AG04450 (cell line): ENCODE results near the gene WDFY2. TPM values are rescaled to one million over a fixed set of nuclear protein-coding genes. Genes with fewer than 3 reads are reported as not detected.

Experiments
- CTCF ChIA-PET: fragments of 300-600, 350-600 bp; formaldehyde crosslinking; extraction: SDS; loops from one replicate; lab custom pipeline; 2022; ENCODE audit warnings: antibody characterized with exemption, inconsistent platforms; lab: Charles Lee
- POLR2A ChIA-PET: fragments of 350-600 bp; formaldehyde crosslinking; extraction: SDS; loops from one replicate; lab custom pipeline; 2021; ENCODE audit warnings: antibody characterized with exemption, inconsistent platforms; lab: Yijun Ruan, JAX
- DNase-seq: peaks from one replicate; pipeline ENCODE4 v3.0.0-alpha.2; 2011; ENCODE audit warnings: low read depth, low spot score
- H3K27ac ChIP-seq: one replicate; pipeline ENCODE4 v1.5.1; 2012; ENCODE audit warnings: low read depth, low read length, control low read depth
- H3K27me3 ChIP-seq: one replicate; pipeline ENCODE4 v1.6.0; 2012; ENCODE audit warnings: low read length; ENCODE audit not compliant: control insufficient read depth, insufficient read depth
- H3K4me3 ChIP-seq: 2 replicates; pipeline ENCODE4 v1.5.1; 2011; ENCODE audit warnings: mild to moderate bottlenecking, low read depth, low read length, control low read depth
- H3K9me3 ChIP-seq: 2 replicates; pipeline ENCODE4 v1.5.1; 2012; ENCODE audit warnings: low read length; ENCODE audit not compliant: control insufficient read depth, insufficient read depth
- CTCF ChIP-seq: IDR thresholded peaks from 2 replicates; pipeline ENCODE4 v1.5.1; 2011; ENCODE audit warnings: low read depth, low read length, control low read depth, inconsistent platforms
- polyA plus RNA-seq: library from polyadenylated mRNA; depleted of rRNA; stranded (reverse); fragments of >200 nt; gene quantifications from 2 replicates; pipeline ENCODE4 v1.2.3, GENCODE V29; 2011

The WDFY2 gene
- polyA plus RNA-seq, 1 experiment = 6.3 TPM

- H3K27me3 ChIP-seq = no peaks in the 10 kb centered on the region
- no peak for TF ChIP-seq CTCF
- DNase-seq = no peak
- CTCF ChIA-PET = interaction anchor here (1.2 to 1.9 kb wide), 2 partner anchors 34 to 253 kb away, joined by 9 to 10 read pairs; no protein-coding TSS in a partner anchor
- H3K9me3 ChIP-seq = no peaks in the 10 kb centered on the region; the same call in 1 of the 2 replicates
- H3K27ac ChIP-seq = no peak overlapping the region
- no peak overlapping the region for H3K4me3 ChIP-seq
- POLR2A ChIA-PET = interaction anchor here (2.3 kb wide), 1 partner anchor 245 kb away, joined by 10 read pairs; the partner anchor contains the start of gene INTS6
These were observed 113.6 kb downstream of the WDFY2 start for GRCh38 chr13:51697855-51698254.

GRCh38 chr13:51698352-51698751 is 114.1 kb downstream of the WDFY2 start:
- Histone ChIP-seq H3K9me3 (no peaks in the 10 kb centered on the region; the same call in 1 of the 2 replicates), H3K4me3 (no peak overlapping the region), H3K27me3 (no peaks in the 10 kb centered on the region), H3K27ac (no peak overlapping the region)
- no peak for DNase-seq
- no peak for TF ChIP-seq CTCF
- ChIA-PET CTCF (interaction anchor here (1.2 to 1.9 kb wide), 2 partner anchors 33 to 253 kb away, joined by 9 to 10 read pairs; no protein-coding TSS in a partner anchor), POLR2A (interaction anchor here (2.3 kb wide), 1 partner anchor 245 kb away, joined by 10 read pairs; the partner anchor contains the start of gene INTS6)

GRCh38 chr13:51704399-51705313 is 120.4 kb downstream of the WDFY2 start:
- Histone ChIP-seq H3K27me3 (no peaks in the 10 kb centered on the region), H3K27ac (no peak overlapping the region), H3K9me3 (no peaks in the 10 kb centered on the region), H3K4me3 (no peak overlapping the region)
- ChIA-PET CTCF (no interaction called here), POLR2A (no interaction called here)
- DNase-seq = no peak
- no peak for TF ChIP-seq CTCF

- Histone ChIP-seq H3K27ac (no peak overlapping the region), H3K4me3 (no peak overlapping the region), H3K27me3 (no peaks in the 10 kb centered on the region), H3K9me3 (no peaks in the 10 kb centered on the region)
- CTCF ChIA-PET = no interaction called here
- DNase-seq = no peak
- TF ChIP-seq CTCF = no peak
- POLR2A ChIA-PET = no interaction called here
These were observed 123.2 kb downstream of the WDFY2 start for GRCh38 chr13:51707461-51707860.

- Histone ChIP-seq H3K4me3 (no peak overlapping the region), H3K27ac (no peak overlapping the region), H3K27me3 (no peaks in the 10 kb centered on the region), H3K9me3 (no peaks in the 10 kb centered on the region)
- TF ChIP-seq CTCF = no peak
- ChIA-PET CTCF (no interaction called here), POLR2A (interaction anchor here (0.6 kb wide), 1 partner anchor 194 kb away, joined by 12 read pairs; no protein-coding TSS in a partner anchor)
- no peak for DNase-seq
These were observed 129.5 kb downstream of the WDFY2 start for GRCh38 chr13:51713807-51714206.
